B cell (primary cell): Measurements from ENCODE around the gene SIPA1. TPM values are rescaled to one million over a fixed set of nuclear protein-coding genes. Genes with fewer than 3 reads are reported as not detected.

ENCODE experiments used
- ATAC-seq: fragments of 200-7000 bp; cut with Tn5 transposase; one replicate; pipeline ENCODE4 v1.10.0; 2021; ENCODE audit warnings: low read depth, mild to moderate bottlenecking, moderate number of reproducible peaks, moderate library complexity
- CTCF ChIA-PET: fragments of 350-600 bp; sonication (Branson Sonifier 250); formaldehyde crosslinking; loops from one replicate; lab custom pipeline; 2021; ENCODE audit warnings: antibody characterized with exemption, inconsistent platforms; lab: Charles Lee
- POLR2A ChIA-PET: fragments of 350-600 bp; sonication (Branson Sonifier 250); formaldehyde crosslinking; loops from one replicate; lab custom pipeline; 2021; ENCODE audit warnings: antibody characterized with exemption; lab: Charles Lee
- DNase-seq: peaks from one replicate; pipeline ENCODE4 v3.0.0; 2013
- H2AFZ ChIP-seq: 2 replicates; pipeline ENCODE4 v1.6.1; 2012; ENCODE audit warnings: mild to moderate bottlenecking, low read depth, low read length; ENCODE audit not compliant: insufficient read depth, poor library complexity, severe bottlenecking
- H3K27ac ChIP-seq, 2 donors: 1 replicate in 1 of 2; 2 replicates in 1 of 2; pipeline ENCODE4 v1.5.1; 2012 to 2013; ENCODE audit warnings: low read length in 2 of 2, mild to moderate bottlenecking in 2 of 2, moderate library complexity in 1 of 2
- H3K27me3 ChIP-seq, 4 experiments: fragments of 200-600 bp in 1 of 4; sonication (generic) in 1 of 4; replicated peaks in 1 of 4; 1 replicate in 2 of 4; 2 replicates in 2 of 4; pipeline versions ENCODE4 v1.6.1 to v1.7.0; 2013 to 2016; ENCODE audit warnings: low read length in 3 of 4, mild to moderate bottlenecking in 2 of 4, mixed read lengths in 1 of 4, moderate library complexity in 1 of 4; ENCODE audit not compliant: insufficient read depth in 4 of 4, control insufficient read depth in 3 of 4; ENCODE audit errors: control extremely low read depth in 1 of 4
- H3K36me3 ChIP-seq, 2 experiments: replicated peaks in 1 of 2; 1 replicate in 1 of 2; 2 replicates in 1 of 2; pipeline versions ENCODE4 v1.6.1 to v1.7.1; 2013; ENCODE audit warnings: low read length in 1 of 2; ENCODE audit not compliant: insufficient read depth in 2 of 2, control insufficient read depth in 1 of 2; ENCODE audit errors: control extremely low read depth in 1 of 2, extremely low read depth in 1 of 2
- H3K4me1 ChIP-seq, 2 donors: fragments of 200-600 bp in 1 of 2; sonication (generic) in 1 of 2; 1 replicate in 1 of 2; 2 replicates in 1 of 2; pipeline versions ENCODE4 v1.5.1 to v1.6.1; 2013 to 2017; ENCODE audit warnings: low read length in 2 of 2; ENCODE audit not compliant: control insufficient read depth in 2 of 2, insufficient read depth in 2 of 2
- H3K4me2 ChIP-seq: replicated peaks from 2 replicates; pipeline ENCODE3; 2012; ENCODE audit warnings: mild to moderate bottlenecking, low read depth, low read length; ENCODE audit not compliant: poor library complexity, severe bottlenecking
- H3K4me3 ChIP-seq, 5 experiments: fragments of 200-600 bp in 1 of 5; sonication (generic) in 1 of 5; 1 replicate in 3 of 5; 2 replicates in 2 of 5; pipeline versions ENCODE4 v1.5.1 to v1.7.0; 2011 to 2016; ENCODE audit warnings: low read length in 4 of 5, mild to moderate bottlenecking in 4 of 5, low read depth in 2 of 5, control low read depth in 1 of 5, moderate library complexity in 1 of 5; ENCODE audit not compliant: insufficient read depth in 1 of 5; ENCODE audit errors: control extremely low read depth in 1 of 5, extremely low read depth in 1 of 5
- H3K79me2 ChIP-seq: fragments of 200-600 bp; sonication (generic); one replicate; pipeline ENCODE4 v1.6.0; 2016; ENCODE audit warnings: low read length; ENCODE audit not compliant: control insufficient read depth, insufficient read depth
- H3K9ac ChIP-seq: fragments of 200-600 bp; sonication (generic); 2 replicates; pipeline ENCODE4 v1.6.1; 2017; ENCODE audit warnings: mild to moderate bottlenecking, low read length, moderate library complexity
- H3K9me3 ChIP-seq, 3 donors: one replicate each; pipeline versions ENCODE4 v1.6.1 to v1.7.1; 2013; ENCODE audit warnings: low read length in 2 of 3; ENCODE audit not compliant: control insufficient read depth in 2 of 3, insufficient read depth in 1 of 3; ENCODE audit errors: control extremely low read depth in 1 of 3
- H4K20me1 ChIP-seq: 2 replicates; pipeline ENCODE4 v1.6.0; 2012; ENCODE audit warnings: mild to moderate bottlenecking, low read length; ENCODE audit not compliant: insufficient read depth, control insufficient read depth, poor library complexity, severe bottlenecking
- H3K27ac Mint-ChIP-seq: one replicate; pipeline ENCODE4 v1.8.0; 2021; ENCODE audit warnings: mixed read lengths
- H3K27me3 Mint-ChIP-seq: one replicate; pipeline ENCODE4 v1.8.0; 2021; ENCODE audit warnings: mixed read lengths
- H3K4me1 Mint-ChIP-seq: one replicate; pipeline ENCODE4 v1.8.0; 2021; ENCODE audit warnings: mixed read lengths
- H3K4me3 Mint-ChIP-seq: one replicate; pipeline ENCODE4 v1.8.0; 2021; ENCODE audit warnings: mixed read lengths
- H3K9me3 Mint-ChIP-seq: one replicate; pipeline ENCODE4 v1.8.0; 2022; ENCODE audit warnings: mixed read lengths; ENCODE audit not compliant: insufficient read depth
- EZH2 ChIP-seq: IDR thresholded peaks from 2 replicates; pipeline ENCODE4 v1.6.1; 2012; ENCODE audit warnings: borderline replicate concordance, low read depth, mild to moderate bottlenecking, moderate library complexity, low read length; ENCODE audit not compliant: insufficient read depth, poor library complexity, severe bottlenecking
- whole genome bisulfite sequencing: methylation state at CpG from one replicate; pipeline ENCODE4 v1.1.5; 2013; ENCODE audit warnings: missing lambda C conversion rate; ENCODE audit not compliant: insufficient coverage; 5-methylcytosine and 5-hydroxymethylcytosine counted together
- intact Hi-C: fragments of 100-400 bp; cut with micrococcal nuclease; formaldehyde crosslinking; loops from one replicate; pipeline ENCODE4 v1.10.0; 2022
- polyA plus RNA-seq: library from polyadenylated mRNA; depleted of rRNA; stranded (reverse); fragments of >200 nt; gene quantifications from 2 replicates; pipeline ENCODE4 v1.2.3, GENCODE V29; 2012
- total RNA-seq, 2 donors: library from RNA; stranded (reverse); fragments of 120-200 nt in 1 of 2; gene quantifications; 1 replicate in 1 of 2; 2 replicates in 1 of 2; pipeline versions ENCODE4 v1.2.3 to v1.2.4, GENCODE V29; 2013 to 2022
- TF ChIP-seq, protein P1 (sequence below): fragments of 200-600 bp; IDR thresholded peaks from one replicate; pipeline ENCODE4 v1.8.0; 2022; ENCODE audit warnings: antibody characterized with exemption, mild to moderate bottlenecking

SIPA1 gene
- total and polyA plus RNA-seq, 2 donors (not counting 1 experiment from before 2014, with no cell fraction given), result 314 to 448 TPM

DNA sequence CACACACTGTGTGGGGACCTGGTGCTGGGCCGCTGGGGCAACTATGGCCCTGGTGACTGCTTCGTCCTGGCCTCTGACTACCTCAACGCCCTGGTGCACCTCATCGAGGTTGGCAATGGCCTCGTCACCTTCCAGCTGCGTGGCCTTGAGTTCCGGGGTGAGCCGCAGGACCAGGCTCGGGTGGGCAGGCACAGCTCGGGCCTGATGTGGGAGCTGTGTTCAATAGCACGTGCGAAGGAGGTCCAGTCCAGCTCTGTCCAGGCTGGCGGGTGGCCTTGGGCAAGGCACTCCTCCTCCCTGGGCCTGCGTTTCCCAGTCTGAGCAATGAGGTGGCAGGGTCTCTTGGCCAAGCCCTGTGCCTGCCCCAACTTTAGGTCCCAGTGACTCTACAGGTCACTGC, 8.3 kb upstream of the SIPA1 start:
- ATAC-seq (no peak), DNase-seq (no peak)
- no peak overlapping the region for H3K27ac ChIP-seq
- Mint-ChIP-seq H3K9me3 (no peaks in the 10 kb centered on the region), H3K4me1 (peaks cover 14% of the 10 kb centered on the region), H3K27me3 (no peaks in the 10 kb centered on the region), H3K27ac (no peak overlapping the region), H3K4me3 (no peak overlapping the region)
- H3K9ac ChIP-seq, result no peak overlapping the region
- H3K9me3 ChIP-seq, result no peaks in the 10 kb centered on the region
- intact Hi-C loops, result no loop called here
- no peaks in the 10 kb centered on the region for H3K27me3 ChIP-seq
- no peak for TF ChIP-seq EZH2
- TF ChIP-seq, protein P1, sequence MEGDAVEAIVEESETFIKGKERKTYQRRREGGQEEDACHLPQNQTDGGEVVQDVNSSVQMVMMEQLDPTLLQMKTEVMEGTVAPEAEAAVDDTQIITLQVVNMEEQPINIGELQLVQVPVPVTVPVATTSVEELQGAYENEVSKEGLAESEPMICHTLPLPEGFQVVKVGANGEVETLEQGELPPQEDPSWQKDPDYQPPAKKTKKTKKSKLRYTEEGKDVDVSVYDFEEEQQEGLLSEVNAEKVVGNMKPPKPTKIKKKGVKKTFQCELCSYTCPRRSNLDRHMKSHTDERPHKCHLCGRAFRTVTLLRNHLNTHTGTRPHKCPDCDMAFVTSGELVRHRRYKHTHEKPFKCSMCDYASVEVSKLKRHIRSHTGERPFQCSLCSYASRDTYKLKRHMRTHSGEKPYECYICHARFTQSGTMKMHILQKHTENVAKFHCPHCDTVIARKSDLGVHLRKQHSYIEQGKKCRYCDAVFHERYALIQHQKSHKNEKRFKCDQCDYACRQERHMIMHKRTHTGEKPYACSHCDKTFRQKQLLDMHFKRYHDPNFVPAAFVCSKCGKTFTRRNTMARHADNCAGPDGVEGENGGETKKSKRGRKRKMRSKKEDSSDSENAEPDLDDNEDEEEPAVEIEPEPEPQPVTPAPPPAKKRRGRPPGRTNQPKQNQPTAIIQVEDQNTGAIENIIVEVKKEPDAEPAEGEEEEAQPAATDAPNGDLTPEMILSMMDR, result no peak
- H4K20me1 ChIP-seq, result peaks cover 49% of the 10 kb centered on the region
- 97% methylated on average over 14 of the region's 14 CpGs for WGBS
- ChIA-PET POLR2A (no interaction called here), CTCF (interaction anchor here (6.7 kb wide), 1 partner anchor 10 kb away, joined by 86 read pairs; the partner anchor contains the start of gene SIPA1)
- H3K4me2 ChIP-seq, result no peak overlapping the region
- H2AFZ ChIP-seq, result no peak overlapping the region
- H3K4me3 ChIP-seq, result no peak overlapping the region
- peaks cover 83% of the 10 kb centered on the region for H3K79me2 ChIP-seq
- peaks cover 6 to 23% of the 10 kb centered on the region in 2 donors for H3K4me1 ChIP-seq
- H3K36me3 ChIP-seq, result peaks cover 0 to 74% of the 10 kb centered on the region in 2 experiments

DNA sequence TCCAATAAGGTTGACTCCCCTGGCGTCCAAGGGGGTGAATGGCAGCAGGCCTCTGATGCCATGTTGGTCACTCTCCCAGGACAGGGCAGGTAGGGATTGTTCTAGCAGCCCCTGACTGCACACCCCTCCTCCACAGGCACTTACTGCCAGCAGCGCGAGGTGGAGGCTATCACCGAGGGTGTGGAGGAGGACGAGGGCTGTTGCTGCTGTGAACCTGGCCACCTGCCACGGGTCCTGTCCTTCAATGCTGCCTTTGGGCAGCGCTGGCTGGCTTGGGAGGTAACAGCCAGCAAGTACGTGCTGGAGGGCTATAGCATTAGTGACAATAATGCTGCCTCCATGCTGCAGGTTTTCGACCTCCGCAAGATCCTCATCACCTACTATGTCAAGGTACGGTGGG, 7.7 kb upstream of the SIPA1 start:
- no peak for ATAC-seq
- no peaks in the 10 kb centered on the region for H3K9me3 Mint-ChIP-seq

More for the DNA sequence above, 7.7 kb upstream of the SIPA1 start:
- H3K27me3 Mint-ChIP-seq, result no peaks in the 10 kb centered on the region
- no peak for DNase-seq
- Histone ChIP-seq H3K79me2 (peaks cover 85% of the 10 kb centered on the region), H2AFZ (no peak overlapping the region), H3K27ac (no peak overlapping the region), H3K4me2 (no peak overlapping the region), H3K27me3 (no peaks in the 10 kb centered on the region), H4K20me1 (peaks cover 52% of the 10 kb centered on the region), H3K9ac (no peak overlapping the region), H3K4me3 (no peak overlapping the region), H3K9me3 (no peaks in the 10 kb centered on the region), H3K36me3 (peaks cover 0 to 74% of the 10 kb centered on the region in 2 experiments), H3K4me1 (peaks cover 6 to 23% of the 10 kb centered on the region in 2 donors)
- H3K27ac Mint-ChIP-seq, result no peak overlapping the region
- H3K4me1 Mint-ChIP-seq, result peaks cover 16% of the 10 kb centered on the region
- no peak for TF ChIP-seq EZH2
- TF ChIP-seq, protein P1, result no peak
- intact Hi-C loops, result no loop called here
- ChIA-PET POLR2A (interaction anchor here (1.5 kb wide), 1 partner anchor 10 kb away, joined by 8 read pairs; no protein-coding TSS in a partner anchor), CTCF (interaction anchor here (6.7 kb wide), 1 partner anchor 10 kb away, joined by 86 read pairs; the partner anchor contains the start of gene SIPA1)
- 96% methylated on average over 10 of the region's 11 CpGs for WGBS
- H3K4me3 Mint-ChIP-seq, result no peak overlapping the region
